Keratinocyte (primary cell): ENCODE measurements around the gene PEAR1. TPM values are rescaled to one million over a fixed set of nuclear protein-coding genes. Genes with fewer than 3 reads are reported as not detected.

ENCODE experiments used
- DNase-seq: peaks from one replicate; pipeline ENCODE4 v3.0.0-alpha.2; 2011; ENCODE audit warnings: low read depth, missing footprints, low spot score
- FAIRE-seq: peaks from 2 replicates; lab custom pipeline; 2011; peaks lifted over from hg19 to GRCh38; lab: Jason Lieb, UNC
- H2AFZ ChIP-seq: 2 replicates; pipeline ENCODE4 v1.6.0; 2012; ENCODE audit warnings: low read length, control low read depth, inconsistent platforms; ENCODE audit not compliant: control insufficient read depth
- H3K27ac ChIP-seq: 2 replicates; pipeline ENCODE4 v1.5.1; 2011; ENCODE audit warnings: low read length; ENCODE audit not compliant: control insufficient read depth, insufficient read depth
- H3K27me3 ChIP-seq: 3 replicates; pipeline ENCODE4 v1.6.0; 2011; ENCODE audit warnings: low read length; ENCODE audit not compliant: control insufficient read depth, insufficient read depth; ENCODE audit errors: extremely low read depth
- H3K36me3 ChIP-seq, 2 experiments: 2 replicates in 1 of 2; 3 replicates in 1 of 2; pipeline ENCODE4 v1.5.1; 2011; ENCODE audit warnings: low read length in 2 of 2, mild to moderate bottlenecking in 1 of 2; ENCODE audit not compliant: control insufficient read depth in 2 of 2, insufficient read depth in 2 of 2; ENCODE audit errors: extremely low read depth in 1 of 2
- H3K4me1 ChIP-seq: 3 replicates; pipeline ENCODE4 v1.5.1; 2011; ENCODE audit warnings: low read length; ENCODE audit not compliant: control insufficient read depth, insufficient read depth; ENCODE audit errors: extremely low read depth
- H3K4me2 ChIP-seq: 3 replicates; pipeline ENCODE4 v1.6.0; 2011; ENCODE audit warnings: low read depth, low read length; ENCODE audit not compliant: control insufficient read depth, insufficient read depth; ENCODE audit errors: extremely low read depth
- H3K4me3 ChIP-seq, 3 experiments: fragments of 200-600 bp in 1 of 3; sonication (generic) in 1 of 3; 2 replicates in 2 of 3; 3 replicates in 1 of 3; pipeline ENCODE4 v1.5.1; 2011 to 2016; ENCODE audit warnings: low read length in 3 of 3, mild to moderate bottlenecking in 3 of 3, control low read depth in 2 of 3, inconsistent platforms in 1 of 3, low read depth in 1 of 3, mixed read lengths in 1 of 3, mixed run types in 1 of 3, moderate library complexity in 1 of 3; ENCODE audit not compliant: control insufficient read depth in 2 of 3, insufficient read depth in 2 of 3; ENCODE audit errors: extremely low read depth in 1 of 3
- H3K79me2 ChIP-seq: 2 replicates; pipeline ENCODE4 v1.6.0; 2012; ENCODE audit warnings: low read length; ENCODE audit not compliant: control insufficient read depth, insufficient read depth
- H3K9ac ChIP-seq: 3 replicates; pipeline ENCODE4 v1.6.0; 2011; ENCODE audit warnings: low read length; ENCODE audit not compliant: control insufficient read depth, insufficient read depth; ENCODE audit errors: extremely low read depth
- H3K9me1 ChIP-seq: 3 replicates; pipeline ENCODE4 v1.6.0; 2011; ENCODE audit warnings: low read length; ENCODE audit not compliant: control insufficient read depth, insufficient read depth; ENCODE audit errors: extremely low read depth
- H3K9me3 ChIP-seq: 2 replicates; pipeline ENCODE4 v1.5.1; 2012; ENCODE audit warnings: low read depth, low read length; ENCODE audit not compliant: control insufficient read depth
- H4K20me1 ChIP-seq: 3 replicates; pipeline ENCODE4 v1.6.0; 2011; ENCODE audit warnings: low read length; ENCODE audit not compliant: control insufficient read depth, insufficient read depth; ENCODE audit errors: extremely low read depth
- EZH2 ChIP-seq: IDR thresholded peaks from one replicate; pipeline ENCODE4 v1.6.1; 2012; ENCODE audit warnings: inconsistent platforms, mild to moderate bottlenecking, low read length, moderate library complexity
- dilution Hi-C: fragments of 300-500 bp; cut with MboI; formaldehyde crosslinking; loops from one replicate; pipeline ENCODE4 v1.7.0; 2020; ENCODE audit warnings: low sequenced_read_pairs; ENCODE audit not compliant: extremely low pct_ligation_motif_present
- polyA plus RNA-seq, 5 experiments: library from polyadenylated mRNA; depleted of rRNA in 3 of 5; stranded (reverse) in 3 of 5; stranded (forward) in 1 of 5; unstranded in 1 of 5; fragments of >200 nt; gene quantifications; 1 replicate in 1 of 5; 2 replicates in 3 of 5; 3 replicates in 1 of 5; pipeline versions ENCODE4 v1.2.1 to v1.2.3, GENCODE V29; 2011 to 2012; ENCODE audit warnings: missing spikeins in 2 of 5, low read depth in 1 of 5, low replicate concordance in 1 of 5
- TF ChIP-seq, protein P1 (sequence below), 3 experiments: IDR thresholded peaks in 1 of 3; conservative IDR thresholded peaks in 1 of 3; optimal IDR thresholded peaks in 1 of 3; 2 replicates in 2 of 3; 3 replicates in 1 of 3; pipeline versions ENCODE3 to v1.5.1; 2011; ENCODE audit warnings: low read length in 3 of 3, mild to moderate bottlenecking in 3 of 3, moderate library complexity in 2 of 3, control low read depth in 1 of 3, inconsistent platforms in 1 of 3; ENCODE audit not compliant: insufficient read depth in 2 of 3; ENCODE audit errors: extremely low read depth in 1 of 3

The PEAR1 gene
- polyA plus RNA-seq, 1 donor (not counting 4 experiments of a cell fraction or from before 2014, with no cell fraction given), result 4.2 TPM

DNA sequence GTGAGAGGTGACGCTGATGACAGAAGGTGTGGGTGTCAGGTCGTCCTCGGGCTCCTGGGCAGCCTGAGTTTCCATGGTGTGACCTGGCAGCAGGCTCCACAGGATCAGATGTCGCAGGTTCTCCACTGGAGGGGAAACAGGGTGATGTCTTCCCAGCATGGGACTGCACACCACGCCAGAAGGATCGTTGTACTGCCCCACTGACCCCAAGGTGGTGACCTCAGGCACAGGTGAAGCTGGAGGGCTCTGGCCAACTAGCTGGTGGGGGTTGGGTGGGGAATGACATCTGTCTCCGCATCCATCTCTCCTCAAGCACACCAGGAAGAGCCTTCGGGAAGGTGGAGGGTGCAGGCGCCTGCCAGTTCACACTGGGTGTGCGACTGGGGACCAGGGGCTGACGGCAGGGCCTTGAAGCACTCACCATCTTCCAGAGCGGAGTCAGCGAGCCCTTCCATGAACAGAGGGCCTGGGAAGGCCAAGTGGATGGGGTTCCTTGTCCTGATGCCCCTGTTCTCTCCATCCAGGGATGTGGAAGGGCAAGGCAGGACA lies 46.3 kb downstream of the PEAR1 start:
- H4K20me1 ChIP-seq, result no peaks in the 10 kb centered on the region
- dilution Hi-C loops, result no loop called here
- FAIRE-seq (no peak), DNase-seq (no peak)
- no peaks in the 10 kb centered on the region for H3K9me1 ChIP-seq
- TF ChIP-seq, protein P1, sequence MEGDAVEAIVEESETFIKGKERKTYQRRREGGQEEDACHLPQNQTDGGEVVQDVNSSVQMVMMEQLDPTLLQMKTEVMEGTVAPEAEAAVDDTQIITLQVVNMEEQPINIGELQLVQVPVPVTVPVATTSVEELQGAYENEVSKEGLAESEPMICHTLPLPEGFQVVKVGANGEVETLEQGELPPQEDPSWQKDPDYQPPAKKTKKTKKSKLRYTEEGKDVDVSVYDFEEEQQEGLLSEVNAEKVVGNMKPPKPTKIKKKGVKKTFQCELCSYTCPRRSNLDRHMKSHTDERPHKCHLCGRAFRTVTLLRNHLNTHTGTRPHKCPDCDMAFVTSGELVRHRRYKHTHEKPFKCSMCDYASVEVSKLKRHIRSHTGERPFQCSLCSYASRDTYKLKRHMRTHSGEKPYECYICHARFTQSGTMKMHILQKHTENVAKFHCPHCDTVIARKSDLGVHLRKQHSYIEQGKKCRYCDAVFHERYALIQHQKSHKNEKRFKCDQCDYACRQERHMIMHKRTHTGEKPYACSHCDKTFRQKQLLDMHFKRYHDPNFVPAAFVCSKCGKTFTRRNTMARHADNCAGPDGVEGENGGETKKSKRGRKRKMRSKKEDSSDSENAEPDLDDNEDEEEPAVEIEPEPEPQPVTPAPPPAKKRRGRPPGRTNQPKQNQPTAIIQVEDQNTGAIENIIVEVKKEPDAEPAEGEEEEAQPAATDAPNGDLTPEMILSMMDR (optimal IDR thresholded peaks at IDR 0.05 in 1 of 3, IDR thresholded peaks at IDR 0.05 in 1 of 3, conservative IDR thresholded peaks at IDR 0.05 in 1 of 3; ENCODE audit: extremely low read depth in 1 of 3, insufficient read depth in 2 of 3, low read length in 3 of 3), result no peak
- no peak for TF ChIP-seq EZH2
- no peaks in the 10 kb centered on the region for H3K9me3 ChIP-seq
- H3K9ac ChIP-seq, result no peak overlapping the region
- peaks cover 17 to 39% of the 10 kb centered on the region in 2 experiments for H3K36me3 ChIP-seq
- no peak overlapping the region for H2AFZ ChIP-seq
- H3K27me3 ChIP-seq, result no peaks in the 10 kb centered on the region
- no peak overlapping the region for H3K4me3 ChIP-seq
- no peaks in the 10 kb centered on the region for H3K4me1 ChIP-seq
- H3K79me2 ChIP-seq, result no peaks in the 10 kb centered on the region
- H3K27ac ChIP-seq, result no peak overlapping the region
- H3K4me2 ChIP-seq, result no peak overlapping the region

DNA sequence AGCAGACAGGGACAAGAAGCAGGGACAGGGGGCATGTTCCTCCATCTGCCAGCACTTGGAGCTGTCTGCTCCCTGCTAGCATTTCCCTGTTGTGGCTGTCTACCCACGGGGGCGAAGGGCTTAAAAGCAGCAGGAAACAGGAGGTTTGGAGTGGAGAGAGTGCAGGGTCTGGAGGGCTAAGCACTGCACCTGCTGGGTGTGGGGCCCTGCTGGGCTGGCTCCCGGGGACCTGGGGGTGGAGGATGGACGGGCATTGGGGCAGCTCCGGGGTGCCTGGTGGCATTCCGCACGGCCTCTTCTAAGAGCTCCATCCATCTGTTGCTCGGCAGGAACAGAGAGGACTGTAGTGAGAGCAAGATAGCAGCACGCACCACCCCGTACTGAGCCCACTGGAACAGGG lies 48.2 kb downstream of the PEAR1 start:
- no peaks in the 10 kb centered on the region for H3K79me2 ChIP-seq
- TF ChIP-seq, protein P1 (optimal IDR thresholded peaks at IDR 0.05 in 1 of 3, IDR thresholded peaks at IDR 0.05 in 1 of 3, conservative IDR thresholded peaks at IDR 0.05 in 1 of 3; ENCODE audit: extremely low read depth in 1 of 3, insufficient read depth in 2 of 3, low read length in 3 of 3), result no peak
- TF ChIP-seq EZH2, result no peak
- peaks cover 20 to 32% of the 10 kb centered on the region in 2 experiments for H3K36me3 ChIP-seq
- H3K9me3 ChIP-seq, result no peaks in the 10 kb centered on the region
- H3K4me3 ChIP-seq, result no peak overlapping the region
- DNase-seq, result no peak
- H3K27ac ChIP-seq, result no peak overlapping the region
- no peak overlapping the region for H2AFZ ChIP-seq
- no peak for FAIRE-seq
- no peaks in the 10 kb centered on the region for H3K27me3 ChIP-seq
- H3K4me1 ChIP-seq, result peaks cover 5% of the 10 kb centered on the region
- no peaks in the 10 kb centered on the region for H4K20me1 ChIP-seq
- dilution Hi-C loops, result no loop called here
- no peak overlapping the region for H3K9ac ChIP-seq
- H3K4me2 ChIP-seq, result no peak overlapping the region
- peaks cover 2% of the 10 kb centered on the region for H3K9me1 ChIP-seq
